Measurements from ENCODE around the gene SLC3A2. TPM values are rescaled to one million over a fixed set of nuclear protein-coding genes. Genes with fewer than 3 reads are reported as not detected.

SLC3A2 gene
- total and polyA plus RNA-seq, 4 donors, result 31.8 to 107 (median 86.7) TPM

DNA sequence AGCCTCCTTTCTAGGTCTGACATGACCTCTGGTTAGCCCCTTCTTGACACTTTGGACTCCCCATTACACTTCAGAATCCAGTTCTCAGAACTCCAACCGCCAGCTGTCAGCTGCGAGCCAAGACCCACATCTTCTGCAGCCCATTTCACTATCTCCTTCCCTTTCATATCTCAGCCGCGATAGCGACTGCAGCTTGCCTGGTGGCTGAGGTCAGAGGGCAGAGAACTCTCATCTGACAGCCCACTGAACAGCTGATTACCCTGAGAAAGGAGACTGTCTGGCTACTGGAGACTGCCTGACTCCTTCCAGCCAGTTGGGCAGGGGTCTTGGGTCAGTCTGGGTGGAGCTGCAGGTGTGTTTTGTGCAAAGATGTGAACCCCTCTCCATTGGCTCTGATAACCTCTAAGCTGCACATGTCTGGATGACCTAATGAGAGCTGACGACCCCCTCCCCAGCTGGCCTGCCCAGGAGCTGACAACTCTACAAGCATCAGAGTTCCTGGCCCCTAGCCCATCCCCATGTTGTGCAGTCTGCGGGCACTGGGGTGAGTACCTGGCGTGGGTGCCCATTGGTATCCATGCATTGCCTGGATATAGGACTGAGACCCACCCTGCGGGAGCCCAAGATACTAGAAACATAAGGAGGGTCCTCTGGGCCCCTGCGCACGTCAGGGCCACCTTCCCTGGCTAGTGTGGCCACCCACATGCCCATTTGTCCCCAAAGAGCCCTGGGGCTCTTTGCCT lies 39.4 kb downstream of the SLC3A2 start:
- Histone ChIP-seq H3K4me1 (ENCODE audit: control insufficient read depth in 1 of 2, insufficient read depth in 2 of 2, low read length in 2 of 2) (no peaks in the 10 kb centered on the region), H3K36me3 (ENCODE audit: control insufficient read depth in 1 of 2, insufficient read depth in 2 of 2, low read length in 1 of 2) (no peaks in the 10 kb centered on the region), H3K27me3 (ENCODE audit: control insufficient read depth in 1 of 2, insufficient read depth in 2 of 2, low read length in 1 of 2) (no peaks in the 10 kb centered on the region), H3K4me3 (ENCODE audit: low read length in 2 of 2) (no peak overlapping the region), H3K9me3 (ENCODE audit: control insufficient read depth, low read length) (no peaks in the 10 kb centered on the region), H3K27ac (ENCODE audit: low read depth in 1 of 2, low read length in 2 of 2) (no peak overlapping the region)
- DNase-seq (peak in 1 of 2 donors; percentile 44), ATAC-seq (ENCODE audit: low FRiP score) (no peak)
- intact Hi-C loops (cut with DNase I), result no loop called here
- 89 to 91% methylated on average over 11 of the region's 11 CpGs for WGBS, 2 donors

DNA sequence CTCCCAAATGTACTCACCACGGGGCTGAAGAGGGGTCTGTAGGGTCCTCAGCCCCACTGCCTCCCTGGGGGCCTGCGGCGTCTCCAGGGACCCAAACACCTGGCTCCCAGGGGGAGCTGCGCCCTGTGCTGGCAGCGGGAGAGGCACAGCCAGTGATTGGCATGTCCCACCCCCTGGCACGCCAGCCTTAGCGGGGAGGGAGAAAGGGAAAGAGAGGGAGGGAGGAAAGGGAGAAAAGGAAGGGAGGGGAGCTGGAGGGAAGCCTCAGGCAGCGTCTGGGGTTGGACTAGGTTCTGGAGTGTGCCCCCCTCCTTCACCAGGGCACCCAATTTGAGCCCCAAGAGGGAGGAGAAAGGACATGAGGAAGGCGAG lies 40.5 kb downstream of the SLC3A2 start, which contains the start of gene CHRM1:
Gene CHRM1 (minus strand): TSS at position 163 of the 372 bp plus-strand sequence. CDS start 10,263 bp downstream, outside the sequence.
- Histone ChIP-seq H3K4me1 (ENCODE audit: control insufficient read depth in 1 of 2, insufficient read depth in 2 of 2, low read length in 2 of 2) (no peaks in the 10 kb centered on the region), H3K27me3 (ENCODE audit: control insufficient read depth in 1 of 2, insufficient read depth in 2 of 2, low read length in 1 of 2) (no peaks in the 10 kb centered on the region), H3K27ac (ENCODE audit: low read depth in 1 of 2, low read length in 2 of 2) (no peak within 1 kb of the TSS), H3K4me3 (ENCODE audit: low read length in 2 of 2) (no peak within 1 kb of the TSS), H3K36me3 (ENCODE audit: control insufficient read depth in 1 of 2, insufficient read depth in 2 of 2, low read length in 1 of 2) (no peaks in the 10 kb centered on the region), H3K9me3 (ENCODE audit: control insufficient read depth, low read length) (no peaks in the 10 kb centered on the region)
- DNase-seq (peak in 1 of 2 donors; percentile 76), ATAC-seq (ENCODE audit: low FRiP score) (no peak)
- intact Hi-C loops (cut with DNase I), result no loop called here
- 10 to 12% methylated on average over 9 of the region's 9 CpGs for WGBS, 2 donors

DNA sequence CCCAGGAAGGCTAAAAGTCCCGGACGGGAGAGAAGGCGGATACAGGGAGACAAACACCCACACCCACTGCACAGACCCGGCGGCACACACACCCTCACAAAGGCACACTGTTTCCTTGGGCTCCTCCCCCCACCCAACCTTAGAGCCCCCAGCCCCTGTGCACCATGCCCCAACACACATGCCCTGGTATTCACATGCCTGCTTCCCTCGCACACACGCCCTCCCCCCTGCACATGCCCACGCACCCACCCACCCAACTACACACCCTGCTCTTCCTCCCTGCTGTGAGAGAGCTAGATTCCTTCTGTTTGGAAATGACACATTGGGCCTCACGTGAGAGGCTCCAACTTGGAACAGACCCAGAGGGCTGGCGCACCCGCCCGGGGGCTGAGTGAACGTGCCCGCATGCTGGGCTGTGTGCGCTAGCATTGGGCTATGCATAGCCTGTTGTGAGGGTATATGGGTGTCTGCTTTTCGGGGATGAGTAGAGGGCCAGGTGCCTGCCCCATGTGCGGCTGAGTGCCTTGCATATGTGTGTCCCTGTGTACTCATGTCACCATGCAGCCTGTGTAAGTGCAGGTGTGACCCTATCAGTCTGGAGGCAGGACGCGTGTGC lies 41.0 kb downstream of the SLC3A2 start:
- intact Hi-C loops (cut with DNase I), result no loop called here
- DNase-seq (peak in 1 of 2 donors; percentile 71), ATAC-seq (ENCODE audit: low FRiP score) (no peak)
- 10 to 11% methylated on average over 19 of the region's 19 CpGs for WGBS, 2 donors
- H3K27ac ChIP-seq (ENCODE audit: low read depth in 1 of 2, low read length in 2 of 2), result no peak overlapping the region
- H3K9me3 ChIP-seq (ENCODE audit: control insufficient read depth, low read length), result no peaks in the 10 kb centered on the region
- H3K27me3 ChIP-seq (ENCODE audit: control insufficient read depth in 1 of 2, insufficient read depth in 2 of 2, low read length in 1 of 2), result no peaks in the 10 kb centered on the region
- H3K4me3 ChIP-seq (ENCODE audit: low read length in 2 of 2), result no peak overlapping the region
- no peaks in the 10 kb centered on the region for H3K4me1 ChIP-seq (ENCODE audit: control insufficient read depth in 1 of 2, insufficient read depth in 2 of 2, low read length in 2 of 2)
- no peaks in the 10 kb centered on the region for H3K36me3 ChIP-seq (ENCODE audit: control insufficient read depth in 1 of 2, insufficient read depth in 2 of 2, low read length in 1 of 2)

GRCh38 chr11:62922189-62922589 lies 41.5 kb downstream of the SLC3A2 start:
- Histone ChIP-seq H3K4me1 (ENCODE audit: control insufficient read depth in 1 of 2, insufficient read depth in 2 of 2, low read length in 2 of 2) (no peaks in the 10 kb centered on the region), H3K4me3 (ENCODE audit: low read length in 2 of 2) (no peak overlapping the region), H3K9me3 (ENCODE audit: control insufficient read depth, low read length) (no peaks in the 10 kb centered on the region), H3K27ac (ENCODE audit: low read depth in 1 of 2, low read length in 2 of 2) (no peak overlapping the region), H3K27me3 (ENCODE audit: control insufficient read depth in 1 of 2, insufficient read depth in 2 of 2, low read length in 1 of 2) (no peaks in the 10 kb centered on the region), H3K36me3 (ENCODE audit: control insufficient read depth in 1 of 2, insufficient read depth in 2 of 2, low read length in 1 of 2) (no peaks in the 10 kb centered on the region)
- intact Hi-C loops (cut with DNase I), result no loop called here
- WGBS, 2 donors, result 47 to 49% methylated on average over 4 of the region's 4 CpGs
- DNase-seq (no peak), ATAC-seq (ENCODE audit: low FRiP score) (no peak)

DNA sequence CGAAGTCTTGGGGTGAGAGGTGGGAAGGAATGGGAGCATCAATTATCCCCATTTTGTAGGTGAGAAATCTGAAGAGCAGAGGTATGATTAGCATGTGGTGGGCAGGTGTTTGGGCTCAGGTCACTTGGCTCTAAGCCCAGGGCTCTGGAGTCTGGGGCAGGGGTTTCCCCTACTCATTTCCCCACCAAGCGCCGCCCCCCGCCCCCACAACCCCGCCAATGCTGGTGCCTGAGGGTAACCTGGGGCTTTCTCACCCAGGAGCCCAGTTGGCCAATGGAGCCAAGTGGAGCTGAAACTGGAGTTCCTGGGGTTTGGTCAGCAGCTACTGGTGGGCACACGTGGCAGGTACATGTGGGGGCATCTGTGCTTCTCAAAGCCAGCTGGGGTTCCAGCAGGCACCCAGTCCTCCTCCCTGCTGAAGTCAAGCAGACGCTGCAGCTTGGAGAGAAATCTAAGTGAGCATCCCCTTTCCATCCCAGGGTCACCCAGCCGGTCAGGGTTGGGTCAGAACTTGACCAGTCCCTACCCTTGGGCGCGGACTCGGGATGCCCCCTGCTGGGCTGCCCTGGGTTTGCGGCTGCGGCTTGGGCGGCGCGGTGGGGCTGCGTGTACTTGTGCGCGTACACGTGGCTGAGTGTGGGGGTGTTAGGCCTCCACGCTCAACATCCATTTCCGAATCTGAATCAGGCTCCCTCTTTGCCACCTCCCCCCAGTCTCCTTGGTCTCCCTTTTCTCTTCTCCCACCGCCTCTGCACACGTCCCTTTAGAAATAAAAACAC lies 42.1 kb downstream of the SLC3A2 start:
- ATAC-seq (ENCODE audit: low FRiP score), result no peak
- intact Hi-C loops (cut with DNase I), result no loop called here
- Histone ChIP-seq H3K4me1 (ENCODE audit: control insufficient read depth in 1 of 2, insufficient read depth in 2 of 2, low read length in 2 of 2) (no peaks in the 10 kb centered on the region), H3K27ac (ENCODE audit: low read depth in 1 of 2, low read length in 2 of 2) (no peak overlapping the region), H3K27me3 (ENCODE audit: control insufficient read depth in 1 of 2, insufficient read depth in 2 of 2, low read length in 1 of 2) (no peaks in the 10 kb centered on the region), H3K36me3 (ENCODE audit: control insufficient read depth in 1 of 2, insufficient read depth in 2 of 2, low read length in 1 of 2) (no peaks in the 10 kb centered on the region), H3K4me3 (ENCODE audit: low read length in 2 of 2) (no peak overlapping the region), H3K9me3 (ENCODE audit: control insufficient read depth, low read length) (no peaks in the 10 kb centered on the region)
- no peak for DNase-seq
- 29% methylated on average over 24 of the region's 24 CpGs for WGBS, 2 donors

DNA sequence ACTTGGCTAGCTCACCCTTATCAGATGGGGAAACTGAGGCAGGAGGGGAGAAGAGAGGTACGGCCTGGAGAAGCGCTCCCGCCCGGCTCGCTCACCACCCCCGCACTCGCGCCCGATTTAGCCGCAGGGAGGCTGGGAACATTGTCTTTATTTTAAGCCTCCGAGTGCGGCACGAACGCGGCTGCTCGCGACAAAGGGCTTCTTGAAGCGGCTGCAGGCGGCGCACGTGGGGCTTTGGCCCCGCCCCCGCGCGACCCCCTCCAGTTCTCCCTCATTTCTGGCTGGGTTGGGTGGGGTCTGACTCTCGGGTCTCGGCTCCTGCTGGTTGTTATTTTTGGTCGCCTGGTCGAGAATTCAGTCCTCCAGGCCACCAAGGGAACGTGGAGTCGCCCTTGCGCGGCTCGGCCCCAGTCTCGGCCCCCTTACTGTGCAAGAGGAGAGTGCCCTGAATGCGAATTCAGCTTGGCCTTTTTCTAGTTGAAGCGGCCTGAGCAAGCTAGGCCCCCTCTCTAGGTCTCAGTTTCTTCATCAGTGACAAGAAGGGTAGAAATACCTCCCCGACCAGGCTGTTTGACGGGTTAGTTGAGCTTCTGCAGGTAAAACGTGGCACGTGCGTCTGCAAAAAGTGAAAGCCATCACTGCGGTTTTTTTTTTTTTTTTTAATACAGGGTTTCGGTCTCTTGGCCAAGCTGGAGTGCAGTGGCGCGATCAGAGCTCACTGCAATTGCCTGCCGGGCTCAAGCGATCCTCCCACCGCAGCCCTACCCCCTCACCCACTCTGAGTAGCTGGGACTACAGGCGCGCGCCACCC lies 43.1 kb downstream of the SLC3A2 start:
- no peaks in the 10 kb centered on the region for H3K36me3 ChIP-seq (ENCODE audit: control insufficient read depth in 1 of 2, insufficient read depth in 2 of 2, low read length in 1 of 2)
- no peak overlapping the region for H3K27ac ChIP-seq (ENCODE audit: low read depth in 1 of 2, low read length in 2 of 2)
- 2% methylated on average over 52 of the region's 52 CpGs for WGBS, 2 donors
- H3K27me3 ChIP-seq (ENCODE audit: control insufficient read depth in 1 of 2, insufficient read depth in 2 of 2, low read length in 1 of 2), result no peaks in the 10 kb centered on the region
- H3K4me1 ChIP-seq (ENCODE audit: control insufficient read depth in 1 of 2, insufficient read depth in 2 of 2, low read length in 2 of 2), result no peaks in the 10 kb centered on the region
- ATAC-seq (ENCODE audit: low FRiP score) (no peak), DNase-seq (no peak)
- H3K4me3 ChIP-seq (ENCODE audit: low read length in 2 of 2), result peak overlapping the region in 1 of 2 donors; percentile 30
- intact Hi-C loops (cut with DNase I), result no loop called here
- H3K9me3 ChIP-seq (ENCODE audit: control insufficient read depth, low read length), result no peaks in the 10 kb centered on the region

DNA sequence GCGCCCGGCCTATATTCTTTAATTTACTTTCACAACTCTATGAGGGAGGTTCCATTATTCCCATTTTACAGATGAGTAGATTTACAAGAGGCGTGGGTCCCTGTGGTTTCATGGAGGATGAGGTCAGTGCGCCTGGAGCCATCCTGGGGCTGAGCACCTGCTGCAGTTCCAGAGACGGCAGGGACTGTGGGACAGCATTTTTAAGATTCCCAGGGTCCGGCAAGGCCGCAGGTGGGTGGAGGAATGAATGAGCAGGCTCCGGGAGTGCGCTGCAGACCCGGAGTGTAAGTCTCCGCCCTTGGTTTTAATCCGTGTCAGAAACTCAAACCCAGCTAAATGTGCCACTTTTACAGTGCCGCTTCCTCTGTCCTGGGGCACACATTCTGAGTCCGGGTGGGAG lies 44.6 kb downstream of the SLC3A2 start:
- no peaks in the 10 kb centered on the region for H3K27me3 ChIP-seq (ENCODE audit: control insufficient read depth in 1 of 2, insufficient read depth in 2 of 2, low read length in 1 of 2)
- WGBS, 2 donors, result 46% methylated on average over 14 of the region's 14 CpGs
- DNase-seq, result no peak
- peak overlapping the region in 1 of 2 donors; percentile 25 for H3K4me3 ChIP-seq (ENCODE audit: low read length in 2 of 2)
- intact Hi-C loops (cut with DNase I), result no loop called here
- H3K4me1 ChIP-seq (ENCODE audit: control insufficient read depth in 1 of 2, insufficient read depth in 2 of 2, low read length in 2 of 2), result no peaks in the 10 kb centered on the region
- H3K36me3 ChIP-seq (ENCODE audit: control insufficient read depth in 1 of 2, insufficient read depth in 2 of 2, low read length in 1 of 2), result no peaks in the 10 kb centered on the region
- H3K9me3 ChIP-seq (ENCODE audit: control insufficient read depth, low read length), result no peaks in the 10 kb centered on the region
- ATAC-seq (ENCODE audit: low FRiP score), result no peak
- no peak overlapping the region for H3K27ac ChIP-seq (ENCODE audit: low read depth in 1 of 2, low read length in 2 of 2)
